ENCODE data around the gene BHLHE40. TPM values are rescaled to one million over a fixed set of nuclear protein-coding genes. Genes with fewer than 3 reads are reported as not detected.

BHLHE40 gene
- total RNA-seq, 1 donor from 2014 or later = 96.3 TPM

GRCh38 chr3:5013021-5013906 is 34.0 kb downstream of the BHLHE40 start:
- TF ChIP-seq CTCF (conservative IDR thresholded peaks at IDR 0.05; ENCODE audit: low read depth, low read length) = no peak
- DNase-seq (ENCODE audit: low read depth) = no peak
- no peak overlapping the region for H3K4me3 ChIP-seq (ENCODE audit: low read depth, low read length)

- TF ChIP-seq CTCF (conservative IDR thresholded peaks at IDR 0.05; ENCODE audit: low read depth, low read length) = no peak
- DNase-seq (ENCODE audit: low read depth) = no peak
- no peak overlapping the region for H3K4me3 ChIP-seq (ENCODE audit: low read depth, low read length)
Measured at GRCh38 chr3:5014391-5014790, 35.2 kb downstream of the BHLHE40 start.

- no peak for TF ChIP-seq CTCF (conservative IDR thresholded peaks at IDR 0.05; ENCODE audit: low read depth, low read length)
- no peak overlapping the region for H3K4me3 ChIP-seq (ENCODE audit: low read depth, low read length)
- no peak for DNase-seq (ENCODE audit: low read depth)
Measured at GRCh38 chr3:5015056-5015455, 35.8 kb downstream of the BHLHE40 start.

- H3K4me3 ChIP-seq (ENCODE audit: low read depth, low read length) = no peak overlapping the region
- TF ChIP-seq CTCF (conservative IDR thresholded peaks at IDR 0.05; ENCODE audit: low read depth, low read length) = no peak
- DNase-seq (ENCODE audit: low read depth) = no peak
Measured at GRCh38 chr3:5016211-5017161, 37.2 kb downstream of the BHLHE40 start.

- DNase-seq (ENCODE audit: low read depth) = no peak
- TF ChIP-seq CTCF (conservative IDR thresholded peaks at IDR 0.05; ENCODE audit: low read depth, low read length) = no peak
- H3K4me3 ChIP-seq (ENCODE audit: low read depth, low read length) = no peak overlapping the region
Measured at GRCh38 chr3:5017925-5018531, 38.8 kb downstream of the BHLHE40 start.

GRCh38 chr3:5019411-5020241 is 40.4 kb downstream of the BHLHE40 start:
- no peak for TF ChIP-seq CTCF (conservative IDR thresholded peaks at IDR 0.05; ENCODE audit: low read depth, low read length)
- DNase-seq (ENCODE audit: low read depth) = no peak
- H3K4me3 ChIP-seq (ENCODE audit: low read depth, low read length) = no peak overlapping the region
